Sigmoid colon (tissue), 7 donors: ENCODE results near the gene SLC38A2. TPM values are rescaled to one million over a fixed set of nuclear protein-coding genes. Genes with fewer than 3 reads are reported as not detected.

Experiments
- DNase-seq: peaks from one replicate; pipeline ENCODE4 v3.0.0-alpha.2; 2019
- H3K27ac ChIP-seq, 4 donors: fragments of 200-600 bp; sonication (generic); one replicate each; pipeline ENCODE4 v1.5.1; 2016 to 2019; ENCODE audit warnings: mild to moderate bottlenecking in 1 of 4
- H3K27me3 ChIP-seq, 3 donors: fragments of 200-600 bp; sonication (generic); one replicate each; pipeline ENCODE4 v1.5.1; 2019; ENCODE audit warnings: mild to moderate bottlenecking in 1 of 3
- H3K36me3 ChIP-seq, 4 donors: fragments of 200-600 bp; sonication (generic); one replicate each; pipeline ENCODE4 v1.5.1; 2016 to 2019
- H3K4me1 ChIP-seq, 4 donors: fragments of 200-600 bp; sonication (generic); one replicate each; pipeline ENCODE4 v1.5.1; 2017 to 2019
- H3K4me3 ChIP-seq, 4 donors: fragments of 200-600 bp; sonication (generic); one replicate each; pipeline ENCODE4 v1.5.1; 2017 to 2019; ENCODE audit warnings: mild to moderate bottlenecking in 2 of 4, moderate library complexity in 1 of 4
- H3K9me3 ChIP-seq, 4 donors: fragments of 200-600 bp in 3 of 4; sonication (generic) in 3 of 4; one replicate each; pipeline versions ENCODE4 v1.5.1 to v1.6.1; 2013 to 2019
- CTCF ChIP-seq, 4 experiments: fragments of 450-650 bp in 3 of 4; fragments of 200-600 bp in 1 of 4; IDR thresholded peaks; one replicate each; pipeline ENCODE4 v1.5.1; 2016 to 2019; ENCODE audit warnings: antibody characterized with exemption in 4 of 4, mild to moderate bottlenecking in 3 of 4, moderate library complexity in 2 of 4
- EP300 ChIP-seq, 4 donors: sonication (generic); formaldehyde crosslinking; IDR thresholded peaks; one replicate each; pipeline ENCODE4 v1.6.1; 2017; ENCODE audit warnings: antibody characterized with exemption in 4 of 4
- POLR2A ChIP-seq, 2 donors: fragments of 450-650 bp; IDR thresholded peaks; one replicate each; pipeline ENCODE4 v1.6.1; 2016; ENCODE audit warnings: antibody characterized with exemption in 2 of 2, mild to moderate bottlenecking in 2 of 2, moderate library complexity in 2 of 2
- POLR2AphosphoS5 ChIP-seq, 4 donors: sonication (generic); formaldehyde crosslinking; IDR thresholded peaks; one replicate each; pipeline ENCODE4 v1.6.1; 2017; ENCODE audit warnings: antibody characterized with exemption in 4 of 4
- WGBS, 2 donors: extraction: QIAGEN DNeasy Blood & Tissue Kit; methylation state at CpG; one replicate each; pipeline ENCODE4 v1.1.7; 2013; 5-methylcytosine and 5-hydroxymethylcytosine counted together
- intact Hi-C: fragments of 100-400 bp; cut with DNase I; formaldehyde crosslinking; loops from one replicate; pipeline ENCODE4 v1.15.1; 2023
- polyA plus RNA-seq, 3 donors: library from polyadenylated mRNA; stranded (reverse); fragments of 200-250 nt; gene quantifications; one replicate each; pipeline ENCODE4 v1.2.3, GENCODE V29; 2013
- total RNA-seq, 4 donors: library from RNA; depleted of rRNA; stranded (reverse); fragments of >200 nt; gene quantifications; one replicate each; pipeline ENCODE4 v1.1.0, GENCODE V29; 2016
- donor health status: healthy with polysubstance abuse.
- donor health status: Bipolar disorder and iron deficiency.
- donor health status: healthy.

The SLC38A2 gene
- total and polyA plus RNA-seq, 7 donors, result 17.6 to 299 (median 234) TPM

DNA sequence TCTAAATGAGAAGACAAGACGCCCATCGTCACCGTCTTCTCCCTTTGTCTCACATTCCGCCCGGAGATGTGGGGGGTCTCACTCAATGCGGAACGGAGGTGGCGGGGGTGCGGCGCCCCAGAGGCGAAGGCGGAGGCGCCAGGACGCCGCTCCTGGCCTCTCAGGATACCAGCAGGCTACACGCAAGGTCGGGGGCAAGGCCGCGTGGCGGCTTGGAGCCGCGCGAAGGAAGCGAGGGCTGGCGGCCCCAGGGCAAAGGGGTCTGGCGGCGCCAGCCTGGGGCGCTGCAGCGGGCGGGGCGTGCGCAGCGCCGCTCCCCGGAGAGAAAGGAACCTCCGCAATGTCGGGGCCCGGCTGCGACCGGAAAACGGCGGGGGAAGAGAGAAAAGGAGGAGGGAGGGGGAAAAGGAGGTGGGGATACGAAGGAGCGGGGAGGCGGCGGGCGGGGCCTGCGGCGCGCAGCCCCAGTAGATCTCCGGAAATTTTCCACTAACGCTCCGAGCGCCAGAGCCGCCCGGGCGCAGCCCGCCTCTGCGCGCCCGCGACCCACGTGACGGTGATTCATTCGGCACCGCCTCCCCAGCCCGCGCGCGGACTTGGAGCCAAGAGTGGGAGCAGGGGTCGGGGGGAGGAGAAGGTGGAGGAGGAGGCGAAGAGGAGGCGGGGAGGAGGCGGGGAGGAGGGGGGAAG is 10.5 kb upstream of the SLC38A2 start:
- Histone ChIP-seq H3K36me3 (no peaks in the 10 kb centered on the region), H3K9me3 (no peaks in the 10 kb centered on the region), H3K27ac (peak overlapping the region; percentile 97 to 100 (median 99)), H3K4me3 (peak overlapping the region; percentile 66 to 80 (median 74)), H3K4me1 (peaks cover 0 to 51% (median 45%) of the 10 kb centered on the region in 4 donors), H3K27me3 (no peaks in the 10 kb centered on the region)
- peak in 1 of 4 donors; percentile 89 for TF ChIP-seq EP300 (IDR thresholded peaks at IDR 0.05)
- TF ChIP-seq POLR2AphosphoS5 (IDR thresholded peaks at IDR 0.05), result peak; percentile 76 to 89 (median 79)
- TF ChIP-seq CTCF (IDR thresholded peaks at IDR 0.05), result no peak
- peak in 1 of 2 donors; percentile 51 for TF ChIP-seq POLR2A (IDR thresholded peaks at IDR 0.05)
- WGBS, 2 donors, result 1% methylated on average over 74 of the region's 74 CpGs
- DNase-seq, result peak; percentile 99
- intact Hi-C loops, result loop anchor here (1.0 to 10.0 kb wide), 5 partner anchors 11 to 1432 kb away; partner anchors contain the start of genes ARID2, HDAC7 and SLC38A2

DNA sequence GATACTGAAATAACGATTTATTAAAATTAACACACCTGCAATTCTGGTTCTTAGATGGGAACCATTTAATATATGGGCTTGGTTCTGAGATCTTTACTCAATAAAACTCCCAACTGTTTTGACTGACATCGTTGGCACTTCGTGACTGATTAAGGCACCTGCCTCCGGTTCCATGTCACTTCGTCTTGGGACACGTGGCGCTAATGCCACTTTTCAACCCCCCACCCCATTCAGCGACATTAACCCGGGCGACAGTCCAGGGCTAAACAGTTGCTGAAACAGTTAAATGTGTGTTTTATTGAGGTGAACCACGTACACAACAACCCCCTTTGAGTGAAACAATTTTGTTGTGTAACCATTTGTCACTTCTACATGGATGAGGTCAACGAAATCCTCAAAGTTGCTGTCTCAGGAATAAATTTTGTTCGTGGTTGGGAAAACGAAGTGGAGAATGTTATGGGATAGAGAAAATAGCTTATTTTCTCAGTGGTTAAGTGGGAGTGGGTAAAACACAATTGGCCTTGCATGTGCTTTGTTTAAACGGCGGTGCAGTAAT is 9.9 kb upstream of the SLC38A2 start:
- Histone ChIP-seq H3K36me3 (no peaks in the 10 kb centered on the region), H3K27ac (peak overlapping the region; percentile 97 to 100 (median 99)), H3K4me1 (peaks cover 0 to 45% (median 38%) of the 10 kb centered on the region in 4 donors), H3K4me3 (peak overlapping the region; percentile 66 to 80 (median 74)), H3K9me3 (no peaks in the 10 kb centered on the region), H3K27me3 (no peaks in the 10 kb centered on the region)
- intact Hi-C loops, result loop anchor here (5.0 to 10.0 kb wide), 4 partner anchors 175 to 1432 kb away; partner anchors contain the start of genes ARID2 and HDAC7
- TF ChIP-seq POLR2A (IDR thresholded peaks at IDR 0.05), result no peak
- peak in 1 of 4 donors; percentile 12 for TF ChIP-seq POLR2AphosphoS5 (IDR thresholded peaks at IDR 0.05)
- DNase-seq, result no peak
- WGBS, 2 donors, result 44 to 58% methylated on average over 16 of the region's 16 CpGs

- Histone ChIP-seq H3K4me3 (no peak overlapping the region), H3K9me3 (no peaks in the 10 kb centered on the region), H3K4me1 (peaks cover 0 to 29% (median 22%) of the 10 kb centered on the region in 4 donors), H3K27ac (no peak overlapping the region), H3K27me3 (no peaks in the 10 kb centered on the region), H3K36me3 (no peaks in the 10 kb centered on the region)
- no peak for DNase-seq
- intact Hi-C loops, result loop anchor here (5.0 to 10.0 kb wide), 4 partner anchors 176 to 1434 kb away; partner anchors contain the start of genes ARID2 and HDAC7
- WGBS, 2 donors, result 86 to 97% methylated on average over 1 of the region's 1 CpG
- no peak for TF ChIP-seq POLR2A (IDR thresholded peaks at IDR 0.05)
- TF ChIP-seq CTCF (IDR thresholded peaks at IDR 0.05), result no peak
- TF ChIP-seq POLR2AphosphoS5 (IDR thresholded peaks at IDR 0.05), result no peak
- TF ChIP-seq EP300 (IDR thresholded peaks at IDR 0.05), result no peak
These were observed 8.3 kb upstream of the SLC38A2 start for GRCh38 chr12:46380881-46381280.

DNA sequence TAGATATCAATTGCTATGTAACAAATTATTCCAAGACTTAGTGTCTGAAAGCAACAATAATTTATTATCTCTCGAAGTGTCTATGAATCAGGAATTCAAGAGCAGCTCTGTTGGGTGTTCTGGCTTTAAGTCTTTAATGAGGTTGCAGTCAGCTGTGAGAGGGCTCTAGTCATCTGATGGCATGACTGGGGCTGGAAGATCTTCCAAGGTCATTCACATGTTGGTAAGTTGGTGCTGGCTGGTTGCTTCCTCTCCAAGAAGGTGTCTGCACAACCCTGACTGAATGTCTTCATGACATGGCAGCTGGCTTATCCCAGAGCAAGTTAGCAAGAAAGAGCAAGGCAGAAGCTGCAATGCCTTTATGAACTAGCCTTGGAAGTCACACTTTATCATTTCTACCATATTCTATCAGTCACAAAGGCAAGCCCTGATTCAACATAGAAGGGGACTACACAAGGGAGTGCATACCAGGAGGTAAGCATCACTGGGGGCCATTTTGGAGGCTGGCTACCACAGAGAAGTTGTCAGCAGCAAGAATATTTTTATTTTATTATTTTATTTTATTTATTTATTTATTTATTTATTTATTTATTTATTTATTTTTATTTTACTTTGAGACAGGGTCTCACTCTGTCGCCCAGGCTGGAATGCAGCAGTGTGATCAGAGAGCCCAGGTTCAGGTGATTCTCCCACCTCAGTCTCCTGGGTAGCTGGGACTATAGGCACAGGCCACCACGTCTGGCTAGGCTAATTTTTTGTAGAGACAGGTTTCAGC is 7.6 kb upstream of the SLC38A2 start:
- Histone ChIP-seq H3K4me3 (no peak overlapping the region), H3K9me3 (no peaks in the 10 kb centered on the region), H3K36me3 (no peaks in the 10 kb centered on the region), H3K4me1 (peaks cover 0 to 23% (median 17%) of the 10 kb centered on the region in 4 donors), H3K27ac (no peak overlapping the region), H3K27me3 (no peaks in the 10 kb centered on the region)
- no peak for DNase-seq
- intact Hi-C loops, result loop anchor here (5.0 to 10.0 kb wide), 4 partner anchors 177 to 1435 kb away; partner anchors contain the start of genes ARID2 and HDAC7
- TF ChIP-seq POLR2AphosphoS5 (IDR thresholded peaks at IDR 0.05) (no peak), EP300 (IDR thresholded peaks at IDR 0.05) (no peak), POLR2A (IDR thresholded peaks at IDR 0.05) (no peak)
- WGBS, 2 donors, result 95 to 97% methylated on average over 3 of the region's 3 CpGs

- H3K4me3 ChIP-seq, result no peak overlapping the region
- H3K27ac ChIP-seq, result no peak overlapping the region
- no peaks in the 10 kb centered on the region for H3K9me3 ChIP-seq
- no peak for TF ChIP-seq CTCF (IDR thresholded peaks at IDR 0.05)
- TF ChIP-seq EP300 (IDR thresholded peaks at IDR 0.05), result no peak
- no peak for TF ChIP-seq POLR2AphosphoS5 (IDR thresholded peaks at IDR 0.05)
- TF ChIP-seq POLR2A (IDR thresholded peaks at IDR 0.05), result no peak
- H3K27me3 ChIP-seq, result no peaks in the 10 kb centered on the region
- DNase-seq, result no peak
- H3K4me1 ChIP-seq, result peaks cover 0 to 14% (median 10%) of the 10 kb centered on the region in 4 donors
- WGBS, 2 donors, result 85 to 90% methylated on average over 3 of the region's 3 CpGs
- intact Hi-C loops, result loop anchor here (10.0 kb wide), 1 partner anchor 1155 kb away; no protein-coding TSS in a partner anchor
- no peaks in the 10 kb centered on the region for H3K36me3 ChIP-seq
These were observed 6.8 kb upstream of the SLC38A2 start for GRCh38 chr12:46379352-46379751.
